HT1080 (cell line): Measurements from ENCODE around the gene KIAA1671. TPM values are rescaled to one million over a fixed set of nuclear protein-coding genes. Genes with fewer than 3 reads are reported as not detected.
A peak's percentile ranks its signal among the peaks of the same experiment; 100 is the strongest.

Experiments used
- DNase-seq: peaks from one replicate; pipeline ENCODE4 v3.0.0-alpha.2; 2015; ENCODE audit warnings: low read depth
- total RNA-seq: library from RNA; depleted of rRNA; stranded (reverse); fragments of >200 nt; shearing (Covaris generic); gene quantifications from 2 replicates; pipeline ENCODE4 v1.2.3, GENCODE V29; 2014

The KIAA1671 gene
- total RNA-seq, 1 experiment from 2014 or later, result 12.8 TPM

DNA sequence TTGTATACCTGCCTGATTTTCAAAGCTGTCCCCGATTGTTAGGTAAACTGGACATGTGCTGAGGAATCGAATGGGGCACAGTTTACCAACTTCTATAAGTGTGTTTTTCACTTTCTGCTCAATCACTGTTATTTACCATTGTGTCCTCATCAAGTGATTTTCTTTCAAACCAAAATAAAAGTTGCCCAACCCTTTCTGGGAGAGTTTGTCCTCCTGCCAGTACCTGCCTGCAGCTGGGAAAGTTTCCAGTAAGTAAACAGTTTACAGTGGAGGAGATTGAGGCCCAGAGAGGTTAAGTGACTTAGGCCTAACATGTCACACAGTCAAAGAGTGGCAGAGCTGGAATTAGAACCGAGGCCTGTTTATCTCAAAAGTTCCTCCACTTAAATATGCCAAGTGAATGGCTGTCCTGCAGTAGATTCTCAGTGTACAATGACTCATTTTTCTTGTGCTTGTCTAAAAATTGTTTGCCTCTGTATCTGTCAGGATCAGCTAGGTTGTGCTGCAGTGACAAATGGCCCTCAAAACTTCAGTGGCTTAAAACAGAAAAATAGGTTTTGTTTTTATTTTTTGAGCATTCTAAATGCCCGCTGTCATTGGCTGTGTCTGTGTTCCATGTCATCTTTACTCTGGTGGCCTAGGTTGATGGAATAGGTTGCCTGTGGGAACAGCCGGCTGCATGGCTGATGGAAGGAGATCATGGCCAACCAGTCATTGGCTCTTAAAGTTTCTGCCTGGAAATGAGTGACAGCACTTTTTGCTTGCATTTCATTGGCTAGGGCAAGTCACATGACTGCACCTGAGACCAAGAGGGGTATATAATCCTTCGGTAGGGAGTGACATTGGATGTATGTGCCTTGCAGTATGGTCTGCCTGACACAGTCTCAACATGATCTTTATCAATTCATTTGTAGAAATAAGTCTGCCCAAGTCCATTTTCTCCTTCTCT, 185.3 kb downstream of the KIAA1671 start:
- no peak for DNase-seq

DNA sequence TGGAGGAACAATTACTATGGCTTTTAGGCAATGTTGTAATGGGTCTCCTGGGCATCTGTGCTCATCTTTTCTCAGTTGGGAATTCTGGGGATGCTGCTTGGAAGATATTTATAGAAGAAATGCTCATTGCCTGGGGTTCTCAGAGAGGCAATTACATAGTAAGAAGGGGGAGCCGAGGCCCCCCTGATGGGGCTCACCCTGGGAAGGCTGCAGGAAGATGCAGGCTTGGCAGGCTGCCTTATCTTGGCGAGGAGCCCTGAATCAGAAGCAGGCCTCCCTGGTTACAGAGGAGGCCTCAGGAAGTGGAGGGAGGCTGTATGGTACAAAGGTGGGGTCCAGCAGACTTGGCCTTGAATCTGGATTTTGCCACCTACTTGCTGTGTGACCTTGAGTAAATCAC, 186.5 kb downstream of the KIAA1671 start:
- no peak for DNase-seq

DNA sequence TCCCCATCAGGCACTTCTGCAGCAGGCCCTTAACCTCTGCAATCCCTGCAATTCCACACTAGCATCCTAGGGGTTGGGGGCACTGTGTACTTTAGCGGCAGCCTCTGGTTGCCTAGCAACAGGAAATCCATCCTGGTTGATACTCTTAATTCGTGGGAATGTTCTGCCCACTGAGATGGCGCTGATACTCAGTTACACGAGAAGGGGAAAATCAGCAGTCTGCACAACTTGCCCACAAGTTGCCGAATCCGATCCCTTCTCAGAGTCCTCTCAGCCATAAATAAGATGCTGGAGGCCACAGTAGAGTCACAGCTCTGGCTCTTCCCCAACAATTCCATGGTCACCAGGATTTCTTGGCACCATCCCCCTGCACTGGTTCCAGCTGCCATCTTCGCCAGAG, 189.6 kb downstream of the KIAA1671 start:
- peak; percentile 5 for DNase-seq

DNA sequence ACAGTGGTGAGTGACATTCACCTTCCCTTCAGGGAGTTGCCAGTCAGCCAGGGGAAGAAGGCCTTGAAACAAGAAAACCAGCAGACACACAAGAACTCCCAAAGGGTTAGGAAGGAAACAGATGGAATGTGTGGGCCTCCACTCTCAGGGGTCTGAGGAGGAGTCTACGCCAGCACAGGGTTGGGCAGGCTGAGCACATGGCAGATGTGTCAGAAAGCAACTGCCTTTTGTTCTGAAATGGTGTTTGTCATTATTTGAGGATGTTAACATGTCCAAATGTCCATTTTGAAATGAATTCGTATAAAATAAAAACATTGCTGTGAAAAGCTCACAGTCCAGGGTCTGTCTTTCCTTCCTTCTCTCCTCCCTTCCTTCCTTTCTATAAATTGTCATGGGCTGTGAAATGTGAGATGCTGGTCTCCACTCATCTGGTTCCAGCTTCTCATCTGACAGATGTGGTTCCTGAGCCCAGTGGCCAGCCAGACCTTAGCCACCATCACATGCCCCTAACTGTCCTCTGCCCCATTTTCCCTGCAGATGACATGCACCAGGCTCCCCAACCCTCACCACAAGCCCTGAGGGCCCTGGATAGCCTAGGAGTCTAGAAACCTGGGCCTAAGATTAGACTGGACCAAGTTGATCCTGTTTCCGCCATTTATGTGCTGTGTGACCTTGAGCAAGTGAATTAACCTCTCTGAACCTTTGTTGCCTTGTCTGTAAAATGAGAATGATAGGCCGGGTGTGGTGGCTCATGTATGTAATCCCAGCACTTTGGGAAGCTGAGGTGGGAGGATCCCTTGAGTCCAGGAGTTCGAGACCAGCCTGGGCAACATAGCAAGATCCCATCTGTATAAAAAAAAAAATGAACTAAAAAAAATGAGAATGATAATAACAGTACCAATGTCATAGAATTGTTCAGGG, 190.9 kb downstream of the KIAA1671 start:
- DNase-seq, result no peak

DNA sequence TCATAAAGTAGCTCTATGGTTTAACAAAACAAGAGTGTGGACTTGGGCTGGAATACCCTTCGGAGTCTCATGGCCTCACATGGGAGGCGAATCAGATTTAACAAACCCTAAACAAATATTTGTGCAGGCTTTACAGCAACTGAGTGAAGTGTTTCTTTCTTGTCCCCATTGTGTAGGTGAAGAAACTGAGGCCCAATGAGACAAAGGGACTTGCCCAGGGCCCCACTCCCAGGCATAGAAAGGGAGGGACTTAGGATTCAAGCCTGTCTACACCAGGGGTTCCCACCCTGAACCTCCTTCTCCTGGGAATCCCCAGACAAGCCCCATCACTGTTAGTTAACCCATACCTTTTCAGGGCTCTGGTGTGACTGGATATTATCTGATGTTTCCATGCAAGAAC, 192.0 kb downstream of the KIAA1671 start:
- no peak for DNase-seq

DNA sequence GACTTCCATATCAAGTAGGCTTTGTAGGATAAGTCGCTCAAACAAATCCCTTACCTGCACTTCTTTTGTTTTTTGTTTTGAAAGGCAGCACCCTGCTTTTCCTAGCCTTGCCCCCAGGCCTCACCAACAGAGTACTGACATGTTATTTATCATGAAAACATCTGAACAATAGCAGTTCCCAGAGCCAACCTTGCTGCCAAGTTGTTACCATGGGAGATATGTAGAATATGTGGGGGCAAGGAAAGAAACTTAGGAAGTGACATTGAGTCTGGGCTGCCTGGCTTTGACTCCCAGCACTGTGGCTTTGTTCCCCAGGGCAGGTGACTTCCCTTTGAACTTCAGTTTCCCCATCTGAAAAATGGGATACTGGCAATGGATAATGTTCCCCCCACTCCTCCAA, 193.8 kb downstream of the KIAA1671 start:
- DNase-seq, result no peak

DNA sequence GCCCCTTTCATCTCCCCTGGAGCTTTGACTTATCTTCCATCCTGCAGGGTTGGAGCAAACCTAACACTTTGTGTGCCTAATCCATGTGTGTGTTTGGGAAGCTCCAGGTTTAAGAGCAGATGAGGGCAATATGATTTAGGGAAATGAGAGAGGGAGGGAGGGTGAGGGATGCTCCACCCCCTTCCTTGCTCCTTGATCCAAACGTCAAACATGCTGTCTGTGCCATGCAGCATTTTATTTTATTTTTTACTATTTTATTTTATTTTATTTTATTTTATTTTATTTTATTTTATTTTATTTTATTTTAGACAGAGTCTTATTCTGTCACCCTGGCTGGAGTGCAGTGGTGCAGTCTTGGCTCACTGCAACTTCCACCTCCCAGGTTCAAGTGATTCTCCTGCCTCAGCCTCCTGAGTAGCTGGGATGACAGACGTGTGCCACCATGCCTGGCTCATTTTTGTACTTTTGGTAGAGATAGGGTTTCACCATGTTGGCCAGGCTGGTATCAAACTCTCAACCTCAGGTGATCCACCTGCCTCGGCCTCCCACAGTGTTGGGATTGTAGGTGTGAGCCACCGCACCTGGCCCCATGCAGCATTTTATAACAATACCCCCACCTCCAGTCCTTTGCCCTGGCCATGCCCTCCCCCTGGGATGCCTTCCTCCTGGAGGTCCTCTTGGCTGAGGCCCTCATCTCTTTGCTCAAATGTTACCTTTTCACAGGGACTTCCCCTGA, 194.6 kb downstream of the KIAA1671 start:
- no peak for DNase-seq

DNA sequence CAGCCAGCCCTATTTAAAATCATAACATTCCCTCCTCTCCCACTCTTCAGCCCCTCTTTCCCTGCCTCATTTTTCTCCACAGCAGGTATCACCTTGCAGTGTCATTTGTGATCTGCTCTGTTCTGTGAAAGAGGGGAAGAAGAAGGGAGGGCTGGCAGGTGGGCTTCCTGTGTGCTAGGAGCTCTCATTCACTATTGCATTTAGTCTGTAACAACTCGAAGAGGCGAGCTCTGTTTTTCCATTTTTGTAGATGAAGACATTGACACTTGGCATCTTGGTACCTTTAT, 195.1 kb downstream of the KIAA1671 start:
- no peak for DNase-seq

DNA sequence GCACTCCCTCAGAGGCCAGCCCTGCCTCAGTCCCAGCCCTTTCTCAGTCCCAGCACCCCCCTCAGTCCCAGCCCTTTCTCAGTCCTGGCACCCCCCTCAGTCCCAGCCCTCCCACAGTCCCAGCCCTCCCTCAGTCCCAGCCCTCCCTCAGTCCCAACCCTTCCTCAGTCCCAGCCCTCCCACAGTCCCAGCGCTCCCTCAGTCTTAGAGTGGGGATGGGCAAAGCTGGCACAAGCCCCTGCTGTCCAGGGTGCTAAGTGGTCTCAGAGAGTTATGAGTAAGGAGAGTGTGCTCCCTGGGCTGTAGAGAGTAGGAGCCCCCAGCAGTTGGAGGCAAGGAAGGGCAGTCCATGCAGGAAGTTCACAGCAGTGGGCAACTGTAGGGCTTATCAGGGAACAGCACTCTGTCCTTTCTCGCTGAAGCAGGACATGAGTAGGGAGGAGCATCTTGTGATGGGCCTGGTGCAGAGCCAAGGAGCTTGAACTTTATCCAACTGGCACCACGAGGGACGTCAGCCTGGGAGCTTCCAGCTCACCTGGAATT, 195.7 kb downstream of the KIAA1671 start:
- DNase-seq, result no peak

DNA sequence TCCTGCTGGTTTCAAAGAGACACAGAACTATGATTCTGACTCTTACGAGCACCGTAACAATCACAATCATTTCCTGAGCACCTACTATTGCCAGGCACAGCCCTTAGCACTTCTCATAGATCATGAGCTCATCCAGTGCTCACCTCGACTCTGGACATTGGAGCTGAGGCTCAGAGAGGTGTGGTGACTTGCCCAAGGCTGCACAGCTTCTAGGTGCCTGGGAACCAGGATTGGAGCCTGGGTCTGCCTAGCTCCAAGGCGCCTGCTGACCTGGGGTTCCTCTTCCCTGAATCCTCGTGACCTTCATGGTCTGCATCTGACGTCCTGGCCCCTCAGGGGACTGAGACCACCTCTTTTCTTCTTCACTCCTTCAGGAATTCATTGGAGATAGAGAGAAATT, 196.5 kb downstream of the KIAA1671 start:
- DNase-seq, result no peak

DNA sequence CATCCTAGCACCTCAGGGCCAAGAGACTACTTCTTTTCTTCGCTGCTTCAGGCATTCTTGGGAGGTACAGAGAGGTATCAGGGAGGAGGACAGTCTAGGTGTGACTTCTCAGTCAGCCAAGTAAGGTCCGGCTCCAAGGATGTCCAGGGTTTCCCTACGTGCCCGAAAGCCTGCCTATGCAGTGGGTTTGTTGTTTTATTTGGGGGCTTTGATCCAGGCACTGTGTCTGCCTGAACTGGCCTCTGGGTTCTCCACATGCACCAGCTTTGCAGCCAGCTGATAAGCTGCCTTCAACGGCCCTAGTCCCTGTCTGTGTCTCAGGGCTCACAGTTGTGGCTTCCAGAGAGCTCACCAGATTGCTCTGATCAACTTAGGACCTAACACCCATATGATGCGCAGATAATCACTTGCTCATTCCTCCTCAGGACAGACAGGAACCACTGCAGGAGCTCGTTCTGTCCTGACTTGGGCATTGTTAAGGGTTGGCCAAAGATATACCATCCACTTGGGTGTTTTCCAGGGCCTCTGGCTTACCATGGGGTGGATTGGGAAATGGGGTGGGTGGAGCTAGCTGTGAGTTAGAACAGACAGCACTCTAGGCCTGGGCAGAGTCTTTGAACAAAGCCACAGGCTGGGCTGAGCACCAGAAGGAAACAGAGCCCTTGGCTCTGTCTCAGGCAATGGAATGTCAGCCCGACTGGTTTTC, 201.6 kb downstream of the KIAA1671 start:
- DNase-seq, result peak; percentile 62

DNA sequence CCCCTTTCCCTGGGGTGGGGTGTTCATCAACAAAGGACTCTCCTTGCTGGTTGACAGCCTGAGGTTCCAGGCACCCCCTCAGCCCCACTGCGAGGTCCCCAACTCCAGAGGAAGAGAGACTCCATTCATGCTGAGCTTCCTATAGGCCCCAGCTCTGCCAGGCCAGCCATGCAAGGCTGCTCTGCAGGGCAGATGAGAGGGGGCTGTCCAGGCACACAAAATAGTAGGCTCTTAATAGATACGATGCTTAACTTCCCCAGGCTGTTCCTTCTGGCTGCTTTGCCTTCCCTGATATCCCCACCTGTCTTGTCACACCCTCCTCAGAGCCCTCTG, 202.1 kb downstream of the KIAA1671 start:
- no peak for DNase-seq

DNA sequence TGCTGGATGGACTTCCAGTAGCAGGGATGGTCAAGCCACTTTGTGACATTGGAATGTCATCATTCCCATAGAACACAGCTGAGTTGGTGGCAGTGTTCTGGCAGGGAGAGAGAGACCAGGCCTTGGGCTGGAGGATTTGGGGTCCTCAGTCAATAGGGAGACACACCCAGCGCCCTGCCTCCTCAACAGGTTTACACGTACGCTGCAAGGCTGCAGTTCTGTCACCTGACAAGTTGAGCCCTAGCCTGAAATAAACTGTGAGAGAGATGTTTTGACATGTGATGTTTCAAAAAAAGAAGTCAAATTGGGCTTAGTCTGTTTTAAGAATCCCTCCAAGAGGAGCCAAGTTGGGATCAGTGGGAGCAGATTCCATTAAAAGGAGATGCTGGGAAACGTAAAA, 204.2 kb downstream of the KIAA1671 start:
- no peak for DNase-seq

DNA sequence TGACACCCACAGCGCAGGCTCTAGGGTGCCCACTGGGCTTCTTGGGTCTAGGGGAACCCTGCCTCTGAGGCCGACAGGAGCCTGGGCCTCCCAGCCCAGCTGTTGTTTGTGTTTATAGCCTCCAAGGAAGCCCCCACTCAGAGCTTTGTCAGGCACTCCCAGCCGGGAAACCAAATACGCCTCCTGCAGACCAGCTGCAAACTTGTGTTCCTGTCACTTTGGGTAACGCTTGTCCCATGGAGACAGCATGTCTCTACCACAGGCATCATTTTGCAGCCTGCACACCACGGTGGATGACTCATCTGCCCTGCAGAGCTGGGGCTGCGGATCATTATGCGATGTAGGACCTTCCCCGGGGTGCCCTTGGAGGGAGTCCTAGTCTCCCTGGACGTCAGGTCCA, 206.5 kb downstream of the KIAA1671 start:
- peak; percentile 34 for DNase-seq

DNA sequence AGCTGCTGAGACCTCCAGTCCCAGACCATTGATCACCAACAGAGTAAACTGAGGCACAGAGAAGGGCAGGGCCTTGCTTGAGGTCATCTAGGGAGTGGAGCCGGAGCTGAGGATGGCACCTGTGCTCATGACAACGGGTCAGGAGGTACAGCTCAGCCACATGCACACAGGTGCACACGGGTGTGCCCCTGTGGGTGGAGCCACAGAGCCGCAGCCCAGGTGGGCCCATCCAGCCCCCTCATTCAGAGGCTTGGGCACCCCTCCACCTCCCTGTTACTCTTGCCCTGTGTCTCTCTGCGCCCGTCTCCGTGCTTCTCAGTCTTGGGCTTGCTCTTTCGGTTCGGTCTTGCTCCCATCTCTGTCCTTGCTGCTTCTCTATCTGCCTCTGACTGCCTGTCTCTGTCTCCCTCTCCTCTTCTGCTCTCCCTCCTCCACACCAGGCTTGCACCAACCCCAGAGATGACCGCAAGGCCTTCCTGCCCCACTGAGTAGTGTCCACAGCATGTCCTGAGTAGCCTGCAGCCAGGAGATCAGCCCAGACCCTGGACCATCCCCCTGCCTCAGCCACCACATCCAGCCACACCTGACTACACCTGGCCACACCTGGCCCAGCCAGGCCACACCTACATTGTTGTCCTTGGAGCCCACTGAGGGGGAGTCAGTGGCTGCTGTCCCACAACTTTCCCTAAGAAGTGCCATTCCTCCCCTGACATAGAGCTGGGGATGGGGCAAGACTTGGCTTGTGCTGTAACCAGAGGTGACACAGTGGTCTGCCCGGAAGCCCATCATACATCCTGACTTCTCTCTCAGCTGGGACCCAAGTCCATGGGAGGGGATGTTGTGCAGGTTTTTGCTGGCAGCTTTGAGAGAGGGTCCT, 207.8 kb downstream of the KIAA1671 start:
- DNase-seq, result no peak

DNA sequence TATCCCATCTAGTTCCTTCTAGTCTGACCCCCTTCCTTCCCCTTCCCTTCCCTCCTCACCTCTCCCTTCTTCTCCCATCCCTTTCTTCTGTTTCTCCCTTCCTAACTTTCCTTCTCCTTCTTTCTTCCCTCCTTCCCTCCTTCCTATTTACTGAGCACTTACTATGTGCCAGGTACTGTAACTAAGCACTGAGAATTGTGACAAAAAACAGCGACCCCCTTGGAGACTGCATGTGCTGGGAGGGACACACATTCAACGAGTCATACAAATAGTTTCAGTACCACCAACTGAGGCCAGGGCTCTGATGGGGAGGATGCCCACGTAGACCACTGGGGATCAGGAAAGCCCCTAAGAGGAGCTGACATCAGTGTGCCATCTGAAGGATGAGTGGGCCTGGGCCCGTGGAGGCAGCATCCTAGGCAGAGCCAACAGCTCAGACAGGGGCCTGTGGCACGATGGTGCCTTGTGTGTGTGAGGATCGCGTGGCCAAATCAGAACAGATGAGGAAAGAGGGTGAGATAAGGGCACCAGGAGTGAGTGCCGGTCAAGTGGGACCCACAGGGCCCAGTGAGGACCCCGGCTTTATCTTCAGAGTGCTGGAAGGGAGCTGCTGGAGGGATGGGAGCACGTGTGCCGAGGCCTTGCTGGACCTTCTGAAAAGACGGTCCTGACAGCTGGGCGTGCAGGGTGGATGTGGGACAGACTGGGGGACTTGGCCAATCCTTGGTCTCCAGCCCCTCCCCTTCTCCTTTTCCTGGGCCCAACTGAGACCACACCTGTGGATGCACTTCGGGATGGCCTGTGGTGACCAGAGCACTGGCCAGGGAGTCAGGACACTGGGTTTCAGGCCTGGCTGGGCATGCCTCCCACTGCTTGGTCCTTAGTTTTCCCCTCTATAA, 208.8 kb downstream of the KIAA1671 start:
- DNase-seq, result no peak

DNA sequence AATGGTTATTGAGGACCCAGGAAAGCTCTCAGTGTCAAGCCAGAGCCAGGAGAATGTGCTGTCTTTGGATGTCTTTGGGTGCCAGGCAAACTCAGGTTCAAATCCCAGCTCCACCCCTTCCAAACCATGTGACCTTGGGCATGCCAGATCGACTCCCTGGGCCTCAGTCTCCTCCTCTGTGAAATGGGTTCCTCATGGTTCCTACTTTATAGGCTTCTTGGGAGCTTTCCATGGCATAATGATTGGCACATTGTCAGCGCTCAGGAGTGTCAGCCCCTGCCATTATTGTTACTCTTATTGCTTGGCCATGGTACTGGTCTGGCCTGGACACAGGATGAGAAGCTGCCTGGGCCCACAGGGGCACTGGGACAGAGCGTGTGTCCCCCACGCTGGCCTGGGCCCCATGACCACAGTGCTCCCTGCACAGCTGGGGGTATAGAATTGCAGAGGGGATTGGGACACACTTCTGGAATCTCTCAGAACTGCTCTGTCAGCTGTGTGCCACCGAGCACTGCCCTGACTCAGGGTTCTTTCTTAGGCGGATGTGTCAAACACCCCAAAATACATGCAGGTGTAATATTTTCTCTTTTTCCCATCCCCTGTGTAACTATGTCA, 209.5 kb downstream of the KIAA1671 start:
- no peak for DNase-seq

DNA sequence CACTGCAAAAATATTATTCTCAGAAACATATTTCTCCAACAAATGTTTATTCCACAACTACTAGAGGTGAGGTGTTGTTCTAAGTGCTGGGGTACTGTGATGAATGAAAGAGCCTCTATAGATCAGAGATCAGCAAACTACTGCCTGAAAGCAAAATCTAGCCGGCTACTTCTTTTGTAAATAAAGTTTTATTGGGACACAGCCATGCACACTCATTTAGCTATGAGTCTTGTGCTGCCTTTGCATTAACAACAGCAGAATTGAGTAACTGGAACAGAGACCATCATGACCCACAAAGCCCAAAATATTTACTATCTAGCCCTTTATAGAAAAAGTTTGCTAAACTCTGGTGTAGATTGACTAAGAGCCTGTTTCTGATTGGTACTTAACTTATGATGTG, 210.0 kb downstream of the KIAA1671 start:
- no peak for DNase-seq
